HFF-Myc (cell line): ENCODE data around the gene GPRASP2.

Experiments
- DNase-seq: peaks from one replicate; pipeline ENCODE4 v3.0.0-alpha.2; 2011; ENCODE audit warnings: low read depth; ENCODE audit errors: extremely low read depth
- H3K4me3 ChIP-seq: replicated peaks from 2 replicates; pipeline ENCODE4 v1.5.1; 2011; ENCODE audit warnings: low read depth, mild to moderate bottlenecking, control low read depth, low read length
- TF ChIP-seq, protein P1 (sequence below): IDR thresholded peaks from 2 replicates; pipeline ENCODE4 v1.5.1; 2012; ENCODE audit warnings: mild to moderate bottlenecking, low read depth, low read length, control low read depth; ENCODE audit errors: missing control alignments

Gene GPRASP2

DNA sequence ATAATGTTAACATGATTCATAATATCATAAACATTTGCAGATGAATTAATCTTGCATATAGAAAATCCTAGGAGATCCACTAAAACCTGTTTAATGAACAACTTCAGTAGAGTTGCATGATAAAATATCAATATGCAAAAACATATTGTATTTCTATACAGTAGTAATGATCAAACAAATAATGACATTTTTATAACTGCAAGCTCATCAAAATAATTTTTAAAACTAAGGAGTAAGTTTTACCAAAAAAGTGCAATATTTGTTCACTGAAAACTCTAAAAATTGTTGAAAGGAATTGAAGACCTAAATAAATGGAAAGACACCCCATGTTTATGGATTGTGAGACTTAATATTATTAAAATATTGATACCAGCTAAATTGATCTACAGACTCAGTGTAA, 15.9 kb upstream of the GPRASP2 start:
- H3K4me3 ChIP-seq, result no peak overlapping the region
- DNase-seq, result no peak
- TF ChIP-seq, protein P1, sequence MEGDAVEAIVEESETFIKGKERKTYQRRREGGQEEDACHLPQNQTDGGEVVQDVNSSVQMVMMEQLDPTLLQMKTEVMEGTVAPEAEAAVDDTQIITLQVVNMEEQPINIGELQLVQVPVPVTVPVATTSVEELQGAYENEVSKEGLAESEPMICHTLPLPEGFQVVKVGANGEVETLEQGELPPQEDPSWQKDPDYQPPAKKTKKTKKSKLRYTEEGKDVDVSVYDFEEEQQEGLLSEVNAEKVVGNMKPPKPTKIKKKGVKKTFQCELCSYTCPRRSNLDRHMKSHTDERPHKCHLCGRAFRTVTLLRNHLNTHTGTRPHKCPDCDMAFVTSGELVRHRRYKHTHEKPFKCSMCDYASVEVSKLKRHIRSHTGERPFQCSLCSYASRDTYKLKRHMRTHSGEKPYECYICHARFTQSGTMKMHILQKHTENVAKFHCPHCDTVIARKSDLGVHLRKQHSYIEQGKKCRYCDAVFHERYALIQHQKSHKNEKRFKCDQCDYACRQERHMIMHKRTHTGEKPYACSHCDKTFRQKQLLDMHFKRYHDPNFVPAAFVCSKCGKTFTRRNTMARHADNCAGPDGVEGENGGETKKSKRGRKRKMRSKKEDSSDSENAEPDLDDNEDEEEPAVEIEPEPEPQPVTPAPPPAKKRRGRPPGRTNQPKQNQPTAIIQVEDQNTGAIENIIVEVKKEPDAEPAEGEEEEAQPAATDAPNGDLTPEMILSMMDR, result no peak

GRCh38 chrX:102697494-102697893, 14.8 kb upstream of the GPRASP2 start:
- DNase-seq, result no peak

GRCh38 chrX:102708900-102709299, 3.3 kb upstream of the GPRASP2 start:
- TF ChIP-seq, protein P1, result no peak
- no peak overlapping the region for H3K4me3 ChIP-seq
- DNase-seq, result no peak

More at GRCh38 chrX:102697494-102697893, 14.8 kb upstream of the GPRASP2 start:
- H3K4me3 ChIP-seq, result no peak overlapping the region
- TF ChIP-seq, protein P1, result no peak

GRCh38 chrX:102711872-102712215, 404 bp upstream of the GPRASP2 start:
- no peak for DNase-seq
- TF ChIP-seq, protein P1, result no peak
- H3K4me3 ChIP-seq, result peak overlapping the region; percentile 56

GRCh38 chrX:102712981-102713625, 855 bp downstream of the GPRASP2 start:
- H3K4me3 ChIP-seq, result peak overlapping the region; percentile 56
- no peak for DNase-seq
- TF ChIP-seq, protein P1, result peak; percentile 64

DNA sequence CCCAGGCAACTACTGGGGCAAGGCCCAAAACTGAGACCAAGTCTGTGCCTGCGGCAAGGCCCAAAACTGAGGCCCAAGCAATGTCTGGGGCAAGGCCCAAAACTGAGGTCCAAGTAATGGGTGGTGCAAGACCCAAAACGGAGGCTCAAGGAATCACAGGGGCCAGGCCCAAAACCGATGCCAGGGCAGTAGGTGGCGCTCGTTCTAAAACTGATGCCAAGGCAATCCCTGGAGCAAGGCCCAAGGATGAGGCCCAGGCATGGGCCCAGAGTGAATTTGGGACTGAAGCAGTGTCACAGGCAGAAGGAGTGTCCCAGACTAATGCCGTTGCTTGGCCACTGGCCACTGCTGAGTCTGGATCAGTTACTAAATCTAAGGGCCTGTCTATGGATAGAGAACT, 2.7 kb downstream of the GPRASP2 start:
- DNase-seq, result no peak
- no peak overlapping the region for H3K4me3 ChIP-seq
- TF ChIP-seq, protein P1, result no peak

GRCh38 chrX:102715967-102716366, 3.7 kb downstream of the GPRASP2 start:
- H3K4me3 ChIP-seq, result no peak overlapping the region
- TF ChIP-seq, protein P1, result no peak
- no peak for DNase-seq
